Measurements from ENCODE around the gene ITGB2.

Gene ITGB2

GRCh38 chr21:44953628-44954021, 32.9 kb upstream of the ITGB2 start:
- peak overlapping the region; percentile 15; the same call in 1 of the 2 replicates for H3K27ac ChIP-seq
- no peak for TF ChIP-seq CTCF (conservative IDR thresholded peaks at IDR 0.05)

- no peak for TF ChIP-seq CTCF (conservative IDR thresholded peaks at IDR 0.05)
- H3K27ac ChIP-seq: no peak overlapping the region; the same call in 1 of the 2 replicates
These were observed 32.4 kb upstream of the ITGB2 start for GRCh38 chr21:44952929-44953627.

- no peak for TF ChIP-seq CTCF (conservative IDR thresholded peaks at IDR 0.05)
- H3K27ac ChIP-seq: no peak overlapping the region; the same call in 1 of the 2 replicates
These were observed 31.6 kb upstream of the ITGB2 start for GRCh38 chr21:44952116-44952928.

- no peak for TF ChIP-seq CTCF (conservative IDR thresholded peaks at IDR 0.05)
- H3K27ac ChIP-seq: no peak overlapping the region
These were observed 30.7 kb upstream of the ITGB2 start for GRCh38 chr21:44951186-44951915.

- TF ChIP-seq CTCF (conservative IDR thresholded peaks at IDR 0.05): no peak
- H3K27ac ChIP-seq: peak overlapping the region; percentile 43
These were observed 29.7 kb upstream of the ITGB2 start for GRCh38 chr21:44950351-44950750.

- TF ChIP-seq CTCF (conservative IDR thresholded peaks at IDR 0.05): peak; percentile 100
- H3K27ac ChIP-seq: peak overlapping the region; percentile 43
These were observed 29.1 kb upstream of the ITGB2 start for GRCh38 chr21:44949779-44950198.
